NCI-H82 (cell line): ENCODE results near the gene KCNK16.
A peak's percentile ranks its signal among the peaks of the same experiment; 100 is the strongest.

Experiments used
- DNase-seq: peaks from one replicate; lab custom pipeline; 2025; lab: John Stamatoyannopoulos, UW

Gene KCNK16

GRCh38 chr6:39322306-39322850 lies at the start of gene KCNK16:
Gene KCNK16, minus strand, starts transcription at chr6:39322702. Its CDS starts 162 bp downstream, at chr6:39322540.
- no peak for DNase-seq

- no peak for DNase-seq
Observed at GRCh38 chr6:39370390-39370789, 47.9 kb upstream of the KCNK16 start.

GRCh38 chr6:39369987-39370386 lies 47.5 kb upstream of the KCNK16 start:
- DNase-seq, result peak; percentile 40

- DNase-seq, result no peak
Observed at GRCh38 chr6:39367700-39368099, 45.2 kb upstream of the KCNK16 start.

GRCh38 chr6:39366931-39367618 lies 44.6 kb upstream of the KCNK16 start:
- no peak for DNase-seq

- DNase-seq, result no peak
Observed at GRCh38 chr6:39365281-39366074, 43.0 kb upstream of the KCNK16 start.

DNA sequence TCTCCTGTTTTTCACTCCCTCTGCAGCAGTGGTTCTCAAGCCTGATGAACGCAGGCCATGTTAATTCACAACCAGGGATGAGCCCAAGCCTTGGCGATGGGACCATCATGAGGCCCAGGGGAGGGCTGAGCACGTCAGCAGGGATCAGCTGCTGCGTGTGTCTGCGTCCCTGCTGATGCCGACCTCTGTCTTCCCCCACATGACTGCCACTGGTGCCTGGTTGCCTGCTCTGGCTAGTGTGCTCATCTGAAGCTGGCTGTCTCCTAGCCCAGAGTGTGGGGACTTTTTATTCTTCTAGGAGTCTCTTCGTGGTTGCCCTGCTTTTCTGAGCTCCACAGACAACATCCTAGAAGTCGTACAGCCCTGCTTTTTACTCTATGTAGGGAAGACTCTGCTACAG lies 40.8 kb upstream of the KCNK16 start:
- DNase-seq, result no peak

DNA sequence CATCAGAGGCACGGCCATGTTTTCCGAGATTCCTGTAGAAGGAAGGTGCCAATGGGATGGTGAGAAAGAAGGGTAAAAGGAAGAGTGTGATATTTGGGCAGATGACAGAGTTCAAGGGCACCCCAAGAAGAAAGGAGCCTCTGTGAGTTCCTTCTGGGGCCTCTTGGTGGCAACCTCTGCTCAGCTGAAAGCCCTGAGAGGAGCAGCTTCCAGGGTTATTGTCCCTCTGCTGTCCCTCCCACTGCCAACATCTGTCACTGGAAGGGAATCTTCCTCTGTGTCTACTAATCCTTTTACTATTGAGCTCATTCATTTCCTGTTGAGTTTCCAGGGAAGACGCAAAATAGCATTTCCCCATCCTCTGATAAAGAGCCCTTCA lies 40.0 kb upstream of the KCNK16 start:
- DNase-seq, result peak; percentile 97

DNA sequence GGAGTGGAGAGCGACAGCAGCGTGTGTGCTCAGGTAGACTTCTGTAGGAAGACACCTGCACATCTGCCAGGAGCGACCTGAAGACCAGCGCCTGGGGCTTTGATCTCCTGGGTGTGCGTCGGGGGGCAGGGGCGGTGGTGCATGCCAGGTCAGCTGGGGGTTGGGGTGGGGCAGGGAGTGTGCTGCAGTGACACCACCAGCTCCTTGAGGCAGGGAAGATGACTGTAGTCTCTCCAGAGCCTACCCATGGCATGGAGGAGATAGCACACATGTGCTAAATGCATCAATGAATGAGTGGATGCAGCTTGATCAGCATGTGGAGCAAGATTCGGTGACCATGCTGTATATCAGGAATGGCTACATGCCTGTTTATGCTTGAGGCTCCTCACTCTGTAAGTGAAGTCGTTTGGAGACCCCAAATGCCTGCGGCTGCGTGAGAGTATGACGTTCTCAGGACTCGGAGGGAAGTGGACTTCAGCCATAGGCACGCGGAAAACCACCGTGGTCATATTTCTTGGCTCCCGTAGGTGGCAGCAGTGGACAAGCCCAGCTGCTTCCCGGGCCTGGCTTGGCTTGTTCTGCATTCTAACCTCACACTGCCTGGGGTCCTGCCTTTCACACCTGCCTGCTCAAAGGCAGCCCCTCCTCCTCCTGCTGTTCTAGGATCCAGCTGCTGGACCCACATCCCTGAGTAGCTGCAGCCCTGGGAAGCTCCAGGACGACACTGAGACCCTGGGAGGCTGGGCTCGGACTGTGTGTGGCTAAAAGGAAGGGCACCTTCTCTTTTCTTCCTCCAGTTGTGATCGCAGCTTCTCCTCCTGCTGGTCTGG lies 39.4 kb upstream of the KCNK16 start:
- peak; percentile 85 for DNase-seq

GRCh38 chr6:39360378-39360777 lies 37.9 kb upstream of the KCNK16 start:
- DNase-seq, result no peak

GRCh38 chr6:39357998-39358686 lies 35.6 kb upstream of the KCNK16 start:
- DNase-seq, result peak; percentile 82

DNA sequence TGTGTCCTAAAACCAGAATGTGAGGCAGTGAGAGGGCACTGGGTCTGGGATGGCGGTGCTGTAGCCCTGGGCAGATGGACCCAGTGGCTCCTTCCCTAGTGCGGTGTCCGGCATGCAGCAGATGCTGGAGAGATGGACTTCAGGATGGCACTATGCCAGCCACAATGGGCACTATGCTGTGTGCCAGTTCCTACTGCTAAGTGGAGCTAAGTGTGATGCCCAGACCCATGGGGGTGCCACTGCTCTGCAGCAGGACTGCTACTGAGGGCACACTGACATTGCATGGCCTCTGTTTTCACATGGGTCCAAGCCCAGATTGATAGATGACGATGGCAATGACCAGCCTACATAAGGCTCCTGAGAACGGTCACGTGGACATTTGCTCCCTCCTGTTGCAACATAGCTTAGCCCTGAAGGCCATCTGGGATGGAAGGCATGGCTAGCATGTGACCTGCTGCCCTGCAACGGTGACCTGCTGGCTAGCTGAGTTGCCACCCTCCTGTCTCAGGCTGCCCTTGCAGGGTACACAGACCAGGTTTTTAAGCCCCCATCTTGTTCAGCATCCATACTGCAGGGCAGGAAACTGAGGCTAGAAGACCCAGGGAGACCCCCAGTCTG lies 31.3 kb upstream of the KCNK16 start:
- no peak for DNase-seq

DNA sequence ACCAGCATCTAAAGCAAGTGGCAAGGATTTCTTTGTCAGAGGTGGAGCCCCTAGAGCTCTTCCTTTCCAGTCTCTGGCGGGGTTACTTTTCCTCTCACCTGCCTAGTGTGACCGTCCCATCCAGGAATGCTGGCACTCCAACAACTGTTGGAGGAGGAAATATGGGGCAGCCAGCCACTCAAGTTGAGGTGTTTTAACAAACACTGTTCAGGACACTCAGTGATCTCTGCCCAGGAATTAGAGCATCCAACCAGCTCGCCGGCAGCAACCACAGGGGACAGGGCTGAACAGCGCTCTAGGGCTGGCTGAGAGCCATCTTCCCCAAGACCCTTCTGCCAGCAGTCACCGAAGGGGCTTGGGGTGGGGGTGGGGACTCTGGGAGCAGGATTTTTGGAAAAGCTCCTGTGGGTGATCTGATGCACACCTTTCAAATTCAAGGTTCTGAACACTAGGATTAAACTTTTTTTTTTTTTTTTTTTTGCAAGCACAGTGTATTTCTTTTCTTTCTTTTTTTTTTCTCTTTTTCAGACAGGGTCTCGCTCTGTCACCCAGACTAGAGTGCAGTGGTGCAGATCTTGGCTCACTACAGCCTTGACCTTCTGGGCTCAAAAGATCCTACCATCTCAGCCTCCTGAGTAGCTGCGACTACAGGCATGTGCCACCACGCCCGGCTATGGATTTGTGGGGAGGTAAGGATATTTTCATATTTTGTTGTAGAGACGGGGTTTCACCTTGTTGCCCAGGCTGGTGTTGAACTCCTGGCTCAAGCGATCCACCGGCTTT lies 28.4 kb upstream of the KCNK16 start:
- DNase-seq, result no peak

GRCh38 chr6:39348740-39349139 lies 26.2 kb upstream of the KCNK16 start:
- DNase-seq, result no peak

- peak; percentile 86 for DNase-seq
Observed at GRCh38 chr6:39347906-39348585, 25.5 kb upstream of the KCNK16 start.

DNA sequence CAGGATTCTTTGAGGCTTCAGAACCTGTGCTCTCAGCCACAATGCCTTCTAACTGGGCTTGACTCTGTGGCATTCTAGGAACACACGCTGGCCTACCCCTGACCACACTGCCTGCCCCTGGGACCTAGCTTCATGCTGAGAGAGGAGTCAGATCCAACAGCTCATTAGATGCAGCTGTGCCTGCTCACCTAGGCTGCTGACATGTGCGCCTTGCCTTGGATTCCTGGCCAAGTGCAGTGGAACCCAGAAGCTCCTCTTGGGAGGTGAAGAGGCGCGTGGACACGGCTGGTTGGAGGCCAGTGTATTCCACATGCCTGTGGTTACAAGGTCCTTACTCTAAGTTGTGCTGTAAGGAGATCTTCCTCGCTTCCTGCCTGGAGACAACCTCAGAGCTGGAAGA lies 24.7 kb upstream of the KCNK16 start:
- no peak for DNase-seq

DNA sequence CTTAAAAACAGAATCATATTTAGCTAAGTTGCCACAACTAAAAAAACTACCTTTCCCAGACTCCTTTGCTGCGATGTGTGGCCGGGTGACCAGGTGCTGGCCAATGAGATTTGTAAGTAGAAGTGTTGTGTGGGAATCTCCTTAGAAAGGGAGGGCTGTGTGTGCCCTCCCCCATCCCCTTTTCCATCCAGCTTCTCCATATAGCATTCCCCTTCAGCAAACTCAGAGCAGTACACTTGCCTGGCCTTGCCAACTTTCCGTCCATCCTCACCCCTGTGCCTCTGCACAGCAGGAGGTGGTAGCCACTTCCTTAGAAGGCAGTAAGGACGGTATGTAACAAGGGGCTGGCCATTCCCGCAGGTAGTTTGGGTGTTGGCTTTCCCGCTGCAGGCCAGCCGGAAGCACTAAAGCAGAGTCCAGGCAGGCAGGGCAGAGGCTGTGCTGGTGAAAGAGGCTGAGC lies 22.3 kb upstream of the KCNK16 start:
- DNase-seq, result peak; percentile 46

- no peak for DNase-seq
Observed at GRCh38 chr6:39343396-39343870, 20.9 kb upstream of the KCNK16 start.

DNA sequence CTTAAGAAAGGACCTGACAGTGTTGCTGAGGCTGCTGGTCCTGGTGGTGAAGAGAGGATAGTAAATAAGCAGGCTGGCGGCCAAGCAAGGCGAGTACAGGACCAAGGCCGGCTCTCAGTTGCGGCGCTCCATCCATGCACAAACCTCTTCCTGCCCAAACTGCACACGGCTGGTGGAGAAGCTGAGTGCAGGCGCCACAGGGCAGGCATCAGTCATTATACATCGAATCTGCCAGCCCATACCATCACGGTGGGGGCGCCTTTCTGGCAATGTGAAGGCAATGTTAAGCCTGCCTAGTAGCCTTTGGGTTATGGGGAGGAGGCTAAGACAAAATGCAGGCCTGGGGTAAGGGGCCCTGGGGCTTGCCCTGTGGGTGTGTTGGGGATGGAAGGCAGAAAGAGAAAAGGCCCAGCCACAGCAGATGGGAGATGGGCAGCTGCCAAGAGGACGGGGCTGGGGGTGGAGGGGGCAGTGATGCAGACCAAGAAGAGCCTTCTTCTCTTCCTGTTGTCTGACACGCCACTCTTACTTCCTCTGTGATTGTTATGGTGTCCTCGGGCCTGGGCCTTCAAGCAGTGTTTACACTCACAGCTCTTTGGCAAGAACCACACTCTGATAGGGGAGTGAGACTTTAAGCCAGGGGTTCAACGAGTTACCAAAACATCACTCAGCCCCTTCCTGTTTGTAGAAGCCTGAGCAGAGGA lies 20.3 kb upstream of the KCNK16 start:
- no peak for DNase-seq
